ENCODE data around the gene ST6GAL1.
"Not testable (repeated sequence)": the region's sequence is repeated elsewhere in the genome, so short reads cannot be mapped to it uniquely, and the experiment has no call there.

ST6GAL1 gene

DNA sequence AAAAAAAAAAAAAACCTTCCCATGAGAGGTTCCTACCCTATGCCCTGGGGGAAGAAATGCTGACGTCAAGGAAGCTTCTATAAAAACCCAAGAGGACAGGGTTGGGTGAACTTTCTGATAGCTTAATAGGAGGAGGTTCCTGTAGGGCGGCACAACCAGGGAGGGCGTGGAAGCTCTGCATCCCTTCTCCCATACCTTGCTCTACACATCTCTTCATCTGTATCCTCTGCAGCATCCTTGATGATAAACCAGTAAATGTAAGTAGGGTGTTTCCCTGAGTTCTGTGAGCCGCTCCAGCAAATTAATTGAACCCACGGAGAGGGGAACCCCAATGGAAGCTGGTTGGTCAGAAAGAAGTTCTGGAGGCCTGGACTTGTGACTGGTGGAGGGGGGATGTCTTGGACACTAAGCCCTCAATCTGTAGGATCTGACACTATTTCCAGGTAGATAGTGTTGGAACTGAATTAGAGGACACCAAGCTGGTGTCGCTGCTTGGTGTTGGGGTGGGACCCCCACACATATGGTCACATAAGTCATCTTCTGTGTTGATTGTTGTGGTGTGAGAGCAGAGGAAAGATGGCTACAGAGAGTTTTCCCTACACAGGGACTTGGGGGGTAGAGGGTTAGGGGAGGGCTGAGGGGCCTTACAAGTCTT lies 91.5 kb downstream of the ST6GAL1 start:
- no peak for DNase-seq (ENCODE audit: low spot score)

DNA sequence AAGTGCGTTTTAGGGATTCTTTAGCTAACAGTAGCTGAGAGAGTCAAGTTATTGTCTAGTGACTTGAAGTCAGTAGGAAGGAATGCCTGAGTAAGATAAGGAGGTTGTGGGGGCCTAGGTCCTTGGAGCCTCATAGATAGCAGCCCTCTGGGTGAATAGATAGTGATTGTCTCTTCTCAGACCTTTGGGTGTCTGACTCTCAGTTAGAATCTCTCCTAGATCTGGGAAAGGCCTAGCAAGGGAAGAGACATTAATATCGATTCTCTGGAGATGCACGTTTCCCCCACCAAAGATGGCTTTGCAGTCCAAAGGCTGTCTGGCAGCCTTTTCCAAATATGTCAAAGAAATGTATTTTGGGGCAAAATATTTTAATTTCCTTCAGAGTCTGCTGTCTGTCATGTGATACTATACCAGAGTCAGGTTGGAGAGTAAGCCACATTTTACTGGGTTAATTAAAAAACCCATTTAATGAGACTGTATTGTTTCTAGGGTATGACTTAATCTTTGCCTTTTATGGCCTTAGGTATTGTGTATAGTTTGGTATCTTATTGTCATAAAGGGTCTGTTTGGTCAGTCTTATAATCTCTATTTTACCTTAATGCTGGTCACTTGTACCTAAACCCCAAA lies 92.2 kb downstream of the ST6GAL1 start:
- DNase-seq (ENCODE audit: low spot score), result no peak

DNA sequence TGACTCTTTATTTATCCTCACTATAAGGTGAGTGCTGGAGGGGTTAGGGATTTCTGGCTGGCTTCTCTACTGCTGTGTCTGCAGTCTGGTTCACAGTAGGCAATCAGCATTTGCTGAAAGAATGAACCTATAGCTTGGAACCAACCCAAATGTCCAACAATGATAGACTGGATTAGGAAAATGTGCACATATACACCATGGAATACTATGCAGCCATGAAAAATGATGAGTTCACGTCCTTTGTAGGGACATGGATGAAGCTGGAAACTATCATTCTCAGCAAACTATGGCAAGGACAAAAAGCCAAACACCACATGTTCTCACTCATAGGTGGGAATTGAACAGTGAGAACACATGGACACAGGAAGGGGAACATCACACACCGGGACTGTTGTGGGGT lies 93.0 kb downstream of the ST6GAL1 start:
- DNase-seq (ENCODE audit: low spot score), result not testable (repeated sequence)

DNA sequence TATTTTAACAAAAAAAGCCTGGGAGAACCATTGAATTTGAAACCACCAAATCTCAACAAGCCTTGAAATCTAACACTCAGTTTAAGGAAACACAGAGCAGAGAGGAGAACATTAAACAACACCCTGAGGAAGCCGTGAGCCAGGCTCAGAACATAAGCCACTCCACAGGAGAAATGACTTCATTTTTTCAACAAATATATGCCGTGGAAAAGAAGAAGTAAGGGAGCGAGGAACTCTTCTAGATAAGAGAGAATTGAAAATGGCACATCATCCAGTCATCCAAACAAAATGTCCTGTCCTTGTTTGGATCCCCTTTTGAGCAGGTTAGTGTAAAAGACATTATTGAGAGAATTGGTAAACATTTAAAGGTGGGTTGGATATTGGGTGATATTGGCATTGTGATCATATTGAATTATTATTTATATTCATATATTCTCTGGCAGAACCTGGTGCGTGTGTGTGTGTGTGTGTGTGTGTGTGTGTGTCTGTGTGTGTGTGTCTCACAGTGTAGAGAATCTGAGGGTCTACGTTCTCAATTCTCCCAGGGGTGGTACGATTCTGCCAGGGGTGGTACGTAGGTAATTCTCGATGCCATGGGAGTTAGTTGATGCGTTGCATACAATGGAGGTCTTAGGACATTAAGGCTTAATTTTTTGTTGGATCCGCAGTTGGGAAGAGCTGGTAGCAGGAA lies 94.4 kb downstream of the ST6GAL1 start:
- no peak for DNase-seq (ENCODE audit: low spot score)

DNA sequence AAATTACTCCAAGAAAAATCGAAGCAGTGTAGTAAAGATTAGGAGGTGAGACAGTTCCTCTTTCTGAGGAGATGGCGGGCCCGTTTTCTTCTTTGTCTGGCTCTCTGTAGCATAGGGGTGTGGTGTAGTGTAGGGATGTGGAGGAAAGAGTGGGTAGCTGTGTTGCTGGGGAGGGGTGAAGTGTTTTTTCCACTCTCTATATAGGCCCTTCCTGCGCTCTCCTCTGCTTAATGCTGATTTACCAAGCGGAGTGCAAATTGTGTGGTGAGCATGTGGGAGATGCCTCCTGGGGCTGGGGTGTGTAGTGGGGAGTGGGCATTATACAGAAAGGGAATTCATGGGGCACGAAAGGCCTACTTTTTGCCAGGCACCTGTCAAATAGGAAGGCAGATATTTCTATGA lies 94.9 kb downstream of the ST6GAL1 start:
- no peak for DNase-seq (ENCODE audit: low spot score)

DNA sequence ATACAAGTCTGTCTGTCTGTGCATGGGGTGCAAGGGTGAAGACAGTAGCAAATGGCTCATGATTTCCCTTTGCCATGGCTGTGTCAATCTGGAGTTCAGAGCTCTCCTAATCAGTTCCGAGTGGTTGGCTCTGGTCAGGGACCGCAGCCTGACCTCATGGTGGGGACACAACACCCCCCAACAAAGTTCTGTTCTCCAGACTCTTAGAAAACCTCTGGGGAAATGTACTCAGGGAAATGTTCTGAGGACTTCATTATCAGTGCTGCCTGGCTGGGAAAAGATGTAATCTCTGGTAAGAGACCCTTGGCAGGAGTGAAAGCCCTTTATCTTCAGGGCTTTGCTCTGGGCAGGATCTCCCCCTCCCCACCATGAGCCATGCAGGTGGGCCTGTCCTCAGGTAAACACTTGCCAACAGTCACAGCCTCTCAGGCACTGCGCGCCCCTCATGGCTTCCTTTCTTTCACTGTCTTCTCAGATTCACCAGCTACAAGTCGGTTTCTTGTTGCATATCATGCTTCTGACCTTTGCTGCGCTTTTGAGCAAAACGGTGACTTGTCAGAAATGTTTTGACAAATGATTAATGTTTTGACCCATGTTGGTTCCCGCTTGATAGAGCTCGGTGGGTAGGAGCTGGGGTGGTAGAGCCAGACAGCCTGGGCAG lies 95.5 kb downstream of the ST6GAL1 start:
- no peak for DNase-seq (ENCODE audit: low spot score)

DNA sequence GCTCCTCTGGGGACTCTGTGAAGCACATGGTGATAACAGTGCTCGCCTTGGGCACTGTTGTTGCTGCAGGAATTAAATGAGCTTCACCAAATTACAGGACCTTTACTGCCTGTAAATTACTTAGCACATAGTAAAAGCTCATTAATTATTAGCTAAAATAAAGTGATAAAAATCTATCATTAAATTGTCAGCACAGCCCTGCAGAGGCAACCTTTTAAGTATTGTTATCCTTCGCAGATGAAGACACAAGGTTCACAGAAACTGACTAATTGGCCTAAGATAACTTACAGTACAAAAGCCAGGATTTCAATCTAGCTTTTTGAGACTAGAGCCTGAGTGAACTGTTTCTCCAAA lies 96.0 kb downstream of the ST6GAL1 start:
- DNase-seq (ENCODE audit: low spot score), result no peak

DNA sequence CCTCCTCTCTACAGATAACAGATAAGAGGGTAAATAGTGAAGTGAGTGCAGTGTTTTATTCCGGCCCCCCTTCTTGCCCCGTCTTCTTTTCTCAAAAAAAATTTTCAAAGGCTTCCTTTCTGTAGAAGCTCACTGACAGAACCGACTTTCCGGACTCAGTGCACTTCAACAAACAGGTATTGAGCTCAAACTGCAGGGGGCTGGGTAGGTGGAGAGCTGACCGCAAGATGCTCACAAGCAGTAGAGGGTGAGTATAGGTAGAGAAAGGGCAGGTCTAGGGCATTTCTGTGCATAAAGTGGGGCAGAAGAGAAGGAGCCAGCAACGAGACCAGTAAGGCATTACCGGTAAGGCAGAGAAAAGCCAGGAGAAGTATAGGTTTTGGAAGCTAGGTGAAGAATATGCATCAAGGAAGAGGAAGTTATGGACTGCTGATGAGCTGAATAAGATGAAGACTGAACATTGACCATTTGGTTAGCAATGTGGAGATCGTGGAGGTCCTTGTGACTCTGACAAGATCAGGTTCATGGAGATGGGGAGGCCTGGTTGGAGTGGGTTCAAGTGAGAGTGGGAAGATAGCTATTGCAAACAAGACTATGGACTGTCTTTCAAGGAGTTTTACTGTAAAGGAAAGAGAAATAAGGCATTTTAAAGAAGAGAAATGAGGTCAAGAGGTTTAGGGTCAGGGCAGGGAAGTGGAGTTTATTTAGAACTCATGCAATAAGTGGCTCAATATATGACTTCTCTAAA lies 97.4 kb downstream of the ST6GAL1 start:
- DNase-seq (ENCODE audit: low spot score), result no peak

DNA sequence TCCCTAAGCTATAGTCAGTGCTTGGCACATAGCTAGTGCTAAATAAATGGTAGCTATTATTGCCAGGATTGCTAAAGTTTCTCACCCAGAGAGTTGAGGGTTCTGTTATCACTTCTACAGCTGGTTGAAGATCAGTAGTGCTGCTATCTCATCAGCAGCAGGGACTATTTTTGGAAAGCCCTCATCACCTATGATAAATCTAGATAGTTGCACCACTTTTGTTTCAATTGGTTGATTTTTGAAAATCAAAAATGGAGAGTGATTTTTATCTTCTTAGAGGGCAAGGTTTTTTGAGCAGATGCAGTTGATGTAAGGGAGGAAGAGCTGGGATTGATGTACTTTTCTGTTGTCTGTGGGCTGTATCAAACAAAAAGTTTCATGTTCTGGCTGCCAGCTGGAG lies 101.6 kb downstream of the ST6GAL1 start:
- no peak for DNase-seq (ENCODE audit: low spot score)

DNA sequence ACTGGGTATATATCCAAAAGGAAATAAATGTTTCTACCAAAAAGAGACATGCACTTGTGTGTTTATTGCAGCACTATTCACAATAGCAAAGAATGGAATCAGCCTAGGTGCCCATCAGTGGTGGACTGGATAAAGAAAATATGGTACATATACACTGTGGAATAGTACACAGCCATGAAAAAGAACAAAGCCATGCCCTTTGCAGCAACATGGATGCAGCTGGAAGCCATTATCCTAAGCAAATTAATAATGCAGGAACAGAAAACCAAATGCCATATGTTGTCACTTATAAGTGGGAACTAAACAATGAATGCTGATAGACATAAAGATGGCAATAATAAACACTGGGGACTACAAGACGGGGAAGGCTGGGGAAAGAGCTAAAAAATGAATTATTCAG lies 106.1 kb downstream of the ST6GAL1 start:
- no peak for DNase-seq (ENCODE audit: low spot score)

DNA sequence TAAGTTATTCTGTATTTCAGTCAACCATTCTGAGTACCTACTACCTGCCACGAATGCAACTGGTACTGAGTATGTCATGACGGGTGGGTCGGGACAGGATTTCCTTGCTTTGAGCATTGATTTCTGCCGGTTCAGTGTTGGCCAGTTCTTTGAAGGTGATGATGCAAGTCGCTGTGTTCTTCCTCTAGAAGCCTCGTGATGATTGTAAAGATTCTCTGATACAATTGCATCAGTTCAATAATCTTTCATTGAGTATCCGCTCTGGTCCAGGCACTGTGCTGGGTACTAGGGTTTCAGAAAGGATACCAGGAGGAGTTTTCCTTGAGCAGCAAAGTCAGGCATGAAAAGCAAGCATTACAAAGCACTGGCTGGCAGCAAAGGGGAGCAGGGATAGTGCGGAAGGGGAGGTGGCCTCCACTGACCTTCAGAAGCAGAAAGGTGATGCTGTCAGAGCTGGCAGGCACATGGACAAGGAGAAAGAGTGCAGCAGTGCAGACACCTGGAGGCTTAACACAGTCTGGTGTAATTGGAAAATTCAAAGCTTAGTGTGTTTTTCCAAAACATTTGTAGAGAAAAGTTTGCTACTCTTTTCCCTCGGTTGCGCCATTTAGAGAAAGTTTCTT lies 108.9 kb downstream of the ST6GAL1 start:
- DNase-seq (ENCODE audit: low spot score), result no peak

DNA sequence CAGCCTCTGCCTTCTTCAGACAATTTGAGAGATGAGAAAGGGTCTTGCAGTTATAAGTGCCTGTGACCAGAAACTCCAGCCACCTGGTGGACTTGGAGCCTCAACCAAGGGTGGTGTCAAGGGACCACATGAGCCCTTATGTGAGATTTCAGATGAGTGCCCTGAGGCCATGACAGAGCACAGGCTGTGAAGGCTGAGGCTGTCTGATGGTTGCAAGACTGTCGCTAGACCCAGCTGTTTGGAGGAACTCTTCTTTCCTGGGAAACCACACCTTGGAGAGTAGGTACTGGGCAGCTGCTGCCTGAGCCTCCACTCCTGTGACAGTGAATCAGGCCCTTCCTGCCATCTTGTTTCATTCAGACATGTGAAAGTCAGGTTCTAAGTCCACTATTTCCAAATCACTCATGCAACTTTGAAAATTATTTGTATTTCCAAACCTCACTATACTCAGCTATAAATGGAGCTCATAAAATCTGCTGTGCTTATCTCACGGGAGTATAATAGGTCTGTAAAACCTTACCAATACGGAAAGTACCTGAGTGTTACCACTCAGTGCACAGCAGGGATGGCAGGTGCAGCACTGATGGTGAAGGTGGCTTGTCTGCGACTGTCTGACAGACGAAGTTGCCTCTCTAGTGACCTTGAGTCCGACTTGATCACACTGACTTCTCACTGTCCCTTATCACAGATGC lies 109.5 kb downstream of the ST6GAL1 start:
- DNase-seq (ENCODE audit: low spot score), result no peak

DNA sequence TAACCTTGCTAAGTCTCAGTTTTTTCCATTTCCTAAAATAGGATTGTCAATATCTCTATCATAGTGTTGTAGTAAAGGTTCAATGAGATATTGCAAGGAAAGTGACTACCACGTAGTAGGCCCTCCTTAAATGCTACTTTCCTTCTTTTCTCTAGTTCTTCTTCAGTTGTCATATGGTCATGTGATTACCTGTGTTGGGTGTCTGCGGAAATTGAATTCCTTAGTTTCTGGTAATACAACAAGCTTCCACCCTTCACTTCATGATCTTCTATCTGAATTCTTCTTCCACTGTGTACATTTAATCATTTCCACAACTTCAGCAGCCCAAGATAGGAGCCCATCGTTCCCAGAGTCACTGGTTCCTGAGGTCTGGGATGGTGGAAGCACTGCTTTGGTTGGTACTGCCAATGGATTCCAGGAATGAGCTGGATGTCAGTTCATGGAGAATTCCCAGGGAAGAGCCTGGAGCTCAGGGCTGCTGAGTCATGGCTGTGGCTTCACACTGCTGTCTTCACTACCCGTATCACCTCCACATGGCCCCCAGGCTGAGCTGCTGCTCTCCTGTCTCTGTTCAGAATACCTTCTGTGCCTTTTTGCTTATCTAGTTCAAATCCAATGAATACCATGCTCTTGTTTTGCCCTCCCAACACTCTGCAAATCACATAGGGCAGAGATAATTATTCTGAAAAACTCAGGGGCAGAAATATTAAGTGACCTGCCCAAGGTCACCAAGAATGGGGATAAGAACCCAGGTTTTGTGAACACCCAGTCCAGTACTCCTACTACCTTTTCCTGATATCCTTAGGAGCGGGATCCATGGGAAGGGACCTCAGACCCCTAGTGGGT lies 110.4 kb downstream of the ST6GAL1 start:
- DNase-seq (ENCODE audit: low spot score), result no peak

DNA sequence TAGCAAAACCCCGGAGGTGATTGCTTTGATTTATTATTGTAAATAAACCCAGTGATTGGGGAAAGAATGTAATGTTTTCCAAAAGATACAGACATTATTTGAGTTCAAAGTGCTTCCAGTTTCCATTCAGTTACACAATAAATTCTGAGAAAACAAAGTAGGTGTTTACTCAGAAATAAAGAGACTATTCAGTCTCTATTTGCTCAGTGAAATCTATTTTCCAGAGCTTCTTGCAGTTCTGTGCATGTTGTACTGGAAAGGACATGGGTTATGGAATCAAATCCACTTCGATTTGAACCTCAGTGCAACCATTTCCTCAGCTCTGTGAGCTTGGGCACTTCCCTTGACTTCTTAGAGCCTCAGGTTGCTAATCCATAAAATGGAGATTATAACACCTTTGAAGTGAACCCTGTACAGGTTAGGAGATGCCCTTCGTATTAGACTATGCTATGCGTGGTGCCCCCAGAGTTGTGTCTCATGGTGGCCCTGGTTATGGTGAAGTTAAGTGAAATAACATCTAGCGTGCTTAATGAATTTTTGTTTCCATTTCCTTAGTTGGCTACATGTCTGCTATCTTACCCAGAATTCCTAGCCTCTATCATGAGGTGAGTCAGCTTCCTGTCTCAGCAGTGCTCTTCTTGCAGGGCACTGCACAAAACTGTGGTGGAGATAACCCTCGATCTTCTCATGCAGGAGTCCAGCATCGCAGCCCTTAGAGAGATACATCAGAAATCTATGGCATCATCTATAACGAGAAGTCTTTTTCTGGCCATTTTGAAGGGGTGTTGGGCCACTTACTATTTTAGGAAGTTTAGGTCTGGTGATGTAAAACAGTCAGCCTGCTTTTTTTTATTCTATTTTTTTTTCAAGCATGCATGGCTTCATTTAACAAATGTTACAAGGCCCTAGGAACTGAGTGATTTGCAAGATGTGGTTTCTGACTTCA lies 111.3 kb downstream of the ST6GAL1 start:
- DNase-seq (ENCODE audit: low spot score), result no peak

DNA sequence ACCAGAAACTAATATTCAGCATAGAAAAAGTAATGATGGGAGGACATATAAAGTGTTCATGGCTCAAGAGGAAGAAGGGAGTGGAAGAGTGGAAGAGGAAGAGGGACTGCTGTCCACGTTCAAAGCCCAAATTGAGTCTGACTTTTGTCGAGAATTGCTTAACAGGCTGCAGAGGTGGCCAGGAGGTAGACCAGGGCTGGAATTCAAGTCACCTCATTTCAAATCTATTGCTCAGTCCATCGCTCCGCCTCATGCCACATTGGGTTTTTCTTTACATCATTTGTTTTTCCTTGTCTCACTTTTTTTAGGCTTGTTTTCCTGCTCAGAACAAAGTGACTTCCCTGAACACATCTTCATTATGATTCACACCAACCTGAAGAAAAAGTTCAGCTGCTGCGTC lies 112.0 kb downstream of the ST6GAL1 start:
- no peak for DNase-seq (ENCODE audit: low spot score)

DNA sequence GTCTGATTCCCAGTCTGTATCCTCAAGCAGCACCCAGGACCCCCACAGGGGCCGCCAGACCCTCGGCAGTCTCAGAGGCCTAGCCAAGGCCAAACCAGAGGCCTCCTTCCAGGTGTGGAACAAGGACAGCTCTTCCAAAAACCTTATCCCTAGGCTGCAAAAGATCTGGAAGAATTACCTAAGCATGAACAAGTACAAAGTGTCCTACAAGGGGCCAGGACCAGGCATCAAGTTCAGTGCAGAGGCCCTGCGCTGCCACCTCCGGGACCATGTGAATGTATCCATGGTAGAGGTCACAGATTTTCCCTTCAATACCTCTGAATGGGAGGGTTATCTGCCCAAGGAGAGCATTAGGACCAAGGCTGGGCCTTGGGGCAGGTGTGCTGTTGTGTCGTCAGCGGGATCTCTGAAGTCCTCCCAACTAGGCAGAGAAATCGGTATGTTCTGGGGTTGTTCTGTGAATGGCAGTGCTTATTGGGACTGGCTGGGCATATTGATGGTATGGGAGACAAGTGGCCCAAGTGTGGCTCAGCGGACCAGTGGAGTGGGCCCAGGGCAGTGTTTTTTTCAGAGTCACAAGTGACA lies 112.6 kb downstream of the ST6GAL1 start:
- DNase-seq (ENCODE audit: low spot score), result no peak

DNA sequence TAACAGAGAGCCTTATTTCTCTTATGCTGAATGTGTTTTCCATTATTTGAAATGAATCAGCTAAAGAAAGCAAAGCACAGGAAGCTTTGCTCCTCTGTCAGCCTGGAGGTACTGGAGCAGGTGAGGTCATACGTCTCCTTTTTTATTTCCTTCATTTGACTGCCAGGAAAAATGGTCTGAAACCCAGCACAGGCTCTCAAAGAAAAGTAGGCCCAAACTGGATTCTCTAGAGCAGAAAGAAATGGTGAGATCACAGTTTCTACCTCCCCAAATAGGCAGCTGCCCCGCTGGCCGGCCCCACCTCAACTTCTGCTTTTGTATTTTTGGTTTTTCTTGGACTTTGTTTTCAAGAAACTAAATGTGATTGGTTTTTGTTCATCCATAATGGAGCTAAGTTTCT lies 113.9 kb downstream of the ST6GAL1 start:
- DNase-seq (ENCODE audit: low spot score), result no peak

DNA sequence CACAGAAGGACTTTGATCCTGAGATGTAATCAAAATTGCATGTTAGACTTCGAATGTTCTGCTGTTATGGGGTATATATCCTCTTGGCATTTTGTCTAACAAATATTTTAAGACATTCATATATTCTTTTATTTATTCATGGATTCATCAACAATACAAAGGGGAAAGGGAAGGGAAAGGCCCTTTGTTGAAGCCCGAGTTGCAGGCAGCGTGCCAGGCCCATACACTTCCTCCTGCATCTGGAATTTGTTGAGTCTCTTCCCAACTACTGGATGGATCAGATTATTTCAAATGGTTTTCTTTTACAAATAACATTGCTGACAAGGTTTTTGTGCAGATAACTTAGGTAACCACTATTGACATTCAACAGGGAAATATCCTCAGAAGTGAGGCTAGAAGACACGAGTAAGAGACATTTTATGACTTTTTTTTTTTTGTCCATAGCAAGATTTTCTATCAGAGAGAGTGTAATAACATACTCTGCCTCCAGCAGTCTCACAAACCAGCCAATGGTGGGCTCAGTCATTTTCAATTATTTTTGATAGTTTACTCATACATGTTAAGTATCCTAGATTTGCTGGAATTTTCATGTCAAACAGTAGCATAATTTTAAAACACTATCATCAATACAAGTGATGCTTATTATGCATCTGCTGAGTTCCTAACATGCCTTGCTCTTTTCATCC lies 114.7 kb downstream of the ST6GAL1 start:
- DNase-seq (ENCODE audit: low spot score), result no peak
